Measurements from ENCODE around the gene CMTR2.

Gene CMTR2

DNA sequence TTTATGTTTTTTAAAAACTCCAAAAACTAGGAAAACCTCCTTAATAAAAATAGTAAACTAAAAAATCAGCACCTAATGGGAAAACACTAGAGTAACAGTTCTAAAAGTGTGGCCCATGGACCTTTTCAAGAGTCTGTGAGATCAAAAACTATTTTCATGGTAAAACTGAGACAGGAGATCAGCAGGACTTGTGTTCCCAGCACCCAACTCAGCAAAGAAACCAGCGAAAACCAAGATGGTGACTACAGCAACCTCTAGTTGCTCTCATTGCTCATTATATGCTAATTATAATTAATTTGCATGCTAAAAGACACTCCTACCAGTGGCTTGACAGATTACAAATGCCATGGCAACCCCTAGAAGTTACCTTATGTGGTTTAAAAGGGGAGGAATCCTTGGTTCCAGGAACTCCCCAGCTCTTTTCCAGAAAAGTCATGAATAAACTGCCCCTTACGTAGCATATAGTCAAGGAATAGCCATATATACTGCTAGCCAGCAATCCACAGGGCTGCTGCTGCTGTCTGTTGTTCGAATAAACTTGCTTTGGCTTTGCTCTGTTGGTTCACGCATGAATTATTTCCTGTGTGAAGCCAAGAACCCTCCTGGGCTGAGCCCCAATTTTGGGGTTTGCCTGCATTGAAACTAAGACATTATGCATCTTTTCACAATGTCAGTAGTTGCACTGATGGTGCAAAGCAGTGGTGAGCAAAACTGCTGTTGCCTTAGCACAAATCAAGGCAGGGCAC, 12.4 kb downstream of the CMTR2 start:
- no peak for DNase-seq (ENCODE audit: low read depth in 2 of 2)

DNA sequence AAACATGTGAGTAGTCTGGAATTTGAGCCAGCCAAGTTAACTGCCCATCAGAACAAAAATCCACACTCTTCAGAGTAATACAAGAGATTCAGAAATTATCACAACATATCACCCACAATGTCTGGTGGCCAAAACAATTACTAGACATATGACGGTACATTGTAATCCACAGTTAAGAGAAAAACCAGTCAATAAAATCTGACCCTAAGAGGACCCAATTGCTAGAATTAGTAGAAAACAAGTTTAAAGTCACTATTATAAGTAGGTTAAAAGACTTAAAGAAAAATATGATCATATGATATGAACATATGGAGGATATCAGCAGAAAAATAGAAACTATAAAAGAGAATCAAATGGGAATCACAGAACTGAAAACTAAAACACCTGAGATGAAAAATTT, 15.8 kb downstream of the CMTR2 start:
- no peak for DNase-seq (ENCODE audit: low read depth in 2 of 2)

DNA sequence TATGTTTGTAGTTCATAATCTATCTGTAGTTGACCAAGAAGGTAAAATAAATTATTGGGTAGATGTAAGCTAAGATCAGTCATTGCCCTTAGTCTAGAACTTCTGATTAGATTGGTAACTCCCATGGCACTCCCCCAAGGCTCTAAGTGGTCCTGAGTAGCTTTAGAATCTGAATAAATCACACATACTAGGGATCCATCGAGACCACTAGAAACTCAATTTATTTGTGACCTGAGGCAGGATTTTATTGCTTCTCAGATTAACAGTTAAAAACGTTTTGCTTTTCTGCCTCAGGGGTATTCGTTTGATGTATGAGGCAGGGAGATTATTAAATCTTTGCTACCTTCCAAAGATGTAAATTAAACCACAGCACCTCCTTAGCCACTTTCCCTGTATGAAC, 24.9 kb downstream of the CMTR2 start:
- DNase-seq (ENCODE audit: low read depth in 2 of 2) = no peak

DNA sequence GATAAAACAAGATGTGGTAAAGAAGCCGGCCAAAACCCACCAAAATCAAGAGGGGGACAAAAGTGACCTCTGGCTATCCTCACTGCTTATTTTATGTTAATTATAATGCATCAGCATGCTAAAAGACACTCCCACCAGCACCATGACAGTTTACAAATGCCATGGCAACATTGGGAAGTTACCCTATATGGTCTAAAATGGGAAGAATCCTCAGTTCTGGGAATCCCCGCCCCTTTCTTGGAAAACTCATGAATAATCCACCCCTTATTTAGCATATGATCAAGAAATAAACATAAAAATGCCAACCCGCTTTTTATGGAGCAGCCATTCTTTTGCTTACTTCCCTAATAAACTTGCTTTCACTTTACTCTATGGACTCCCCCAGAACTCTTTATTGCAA, 25.6 kb downstream of the CMTR2 start:
- no peak for DNase-seq (ENCODE audit: low read depth in 2 of 2)

DNA sequence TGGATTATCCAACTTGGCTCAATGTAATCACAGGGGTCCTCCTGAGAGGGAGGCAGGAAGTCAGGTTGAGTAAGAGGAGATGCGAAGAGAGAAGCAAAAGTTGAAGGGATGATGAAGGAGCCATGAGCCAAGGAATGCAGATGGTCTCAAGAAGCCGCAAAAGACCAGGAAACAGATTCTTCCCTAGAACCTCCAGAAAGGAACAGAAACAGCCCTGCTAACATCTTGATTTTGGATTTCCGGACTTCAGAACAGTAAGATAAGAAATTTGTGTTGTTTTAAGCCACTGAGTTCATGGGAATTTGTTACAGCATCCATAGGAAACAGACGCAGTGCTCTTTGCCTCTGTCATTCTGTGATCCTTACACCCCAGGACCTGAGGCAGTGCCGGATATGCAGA, 26.8 kb downstream of the CMTR2 start:
- DNase-seq (ENCODE audit: low read depth in 2 of 2) = no peak

DNA sequence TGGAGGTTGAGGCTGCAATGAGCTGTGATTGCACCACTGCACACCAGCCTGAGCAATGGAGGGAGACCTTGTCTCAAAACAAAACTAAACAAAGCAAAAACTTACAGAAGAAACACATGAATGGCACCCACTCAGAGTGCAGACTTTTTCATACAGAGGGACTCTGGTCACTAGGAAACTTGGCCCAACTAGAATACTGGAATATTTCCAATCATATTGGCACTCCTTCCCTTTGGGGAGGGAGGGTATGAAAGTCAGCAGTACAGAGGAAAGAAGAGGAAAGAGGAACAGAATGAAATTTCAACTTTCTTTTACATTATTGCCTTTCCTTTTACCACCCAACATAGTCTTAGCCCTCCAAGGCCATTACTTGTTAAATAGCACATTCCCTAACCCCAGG, 28.2 kb downstream of the CMTR2 start:
- DNase-seq (ENCODE audit: low read depth in 2 of 2) = no peak

DNA sequence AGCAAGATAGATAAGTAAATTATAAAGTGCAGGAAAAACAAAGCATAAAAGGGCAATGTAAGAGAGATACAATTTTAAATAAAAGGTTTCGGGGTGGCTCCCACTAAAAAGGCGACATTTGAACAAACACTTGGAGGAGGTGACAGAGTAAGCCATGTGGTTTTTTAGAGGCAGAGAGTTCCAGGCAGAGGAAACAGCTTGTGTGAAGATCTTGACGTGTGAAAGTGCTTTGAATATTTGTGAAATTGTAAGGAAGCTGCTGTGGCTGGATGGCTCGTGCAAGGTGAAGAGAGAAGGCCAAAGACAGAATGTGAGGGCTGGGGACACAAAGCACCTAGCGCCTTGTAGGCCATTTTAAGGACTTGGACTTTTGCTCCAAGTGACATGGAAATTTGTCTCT, 30.1 kb downstream of the CMTR2 start:
- DNase-seq (ENCODE audit: low read depth in 2 of 2) = no peak

DNA sequence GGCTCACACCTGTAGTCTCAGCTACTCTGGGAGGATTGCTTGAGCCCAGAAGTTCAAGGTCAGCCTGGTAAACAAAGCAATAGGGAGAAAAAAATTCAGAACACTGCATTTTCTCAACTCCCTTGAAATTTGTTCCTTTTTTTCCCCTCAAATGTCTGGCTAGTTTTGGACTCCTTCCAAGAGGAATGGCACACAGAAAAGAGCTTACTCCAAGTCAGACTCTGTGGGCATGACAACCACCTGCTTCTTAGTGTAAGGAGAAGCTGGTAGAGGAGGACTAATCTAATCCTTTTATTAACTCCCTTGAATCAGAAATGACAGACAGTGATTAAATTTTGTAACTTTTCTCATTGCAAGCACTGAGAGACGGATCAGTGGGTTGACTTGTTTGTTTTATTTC, 30.8 kb downstream of the CMTR2 start:
- no peak for DNase-seq (ENCODE audit: low read depth in 2 of 2)

DNA sequence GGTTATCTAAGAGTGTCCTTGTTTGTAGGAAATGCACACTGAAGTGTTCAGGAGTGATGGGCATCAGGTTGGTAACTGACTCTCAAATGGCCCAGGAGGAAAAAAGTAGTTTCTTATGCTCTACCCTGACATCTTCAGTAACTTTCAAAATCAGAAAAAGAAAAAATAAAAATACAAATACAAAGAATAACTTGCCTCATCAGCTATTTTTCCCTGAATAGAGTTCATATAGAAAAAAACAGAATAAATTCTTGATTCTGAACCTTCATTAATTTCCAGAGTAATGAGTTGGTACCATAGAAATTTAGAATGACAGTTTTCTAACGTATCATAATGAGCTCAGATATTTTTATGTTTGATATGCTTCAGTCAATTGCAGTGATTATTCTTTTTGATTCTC, 31.4 kb downstream of the CMTR2 start:
- no peak for DNase-seq (ENCODE audit: low read depth in 2 of 2)

DNA sequence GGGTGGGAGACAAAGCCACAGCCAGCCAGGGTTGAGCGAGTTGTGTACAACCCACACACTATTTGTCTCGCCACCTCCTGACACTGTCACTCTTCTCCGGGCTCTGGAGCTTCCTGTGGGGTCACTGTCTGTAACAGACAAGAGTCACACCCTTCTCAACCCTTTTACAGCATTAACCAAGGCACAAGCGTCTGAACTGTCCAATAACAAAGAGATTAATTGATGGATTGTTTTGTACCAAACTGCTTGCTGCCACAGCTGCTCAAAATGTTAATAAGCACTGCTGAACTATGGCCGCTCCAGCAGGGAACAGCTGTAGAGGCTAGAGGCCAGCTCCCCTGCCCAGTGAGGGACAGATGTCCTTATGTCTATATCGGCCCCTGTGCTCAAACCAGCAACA, 33.5 kb downstream of the CMTR2 start:
- no peak for DNase-seq (ENCODE audit: low read depth in 2 of 2)

DNA sequence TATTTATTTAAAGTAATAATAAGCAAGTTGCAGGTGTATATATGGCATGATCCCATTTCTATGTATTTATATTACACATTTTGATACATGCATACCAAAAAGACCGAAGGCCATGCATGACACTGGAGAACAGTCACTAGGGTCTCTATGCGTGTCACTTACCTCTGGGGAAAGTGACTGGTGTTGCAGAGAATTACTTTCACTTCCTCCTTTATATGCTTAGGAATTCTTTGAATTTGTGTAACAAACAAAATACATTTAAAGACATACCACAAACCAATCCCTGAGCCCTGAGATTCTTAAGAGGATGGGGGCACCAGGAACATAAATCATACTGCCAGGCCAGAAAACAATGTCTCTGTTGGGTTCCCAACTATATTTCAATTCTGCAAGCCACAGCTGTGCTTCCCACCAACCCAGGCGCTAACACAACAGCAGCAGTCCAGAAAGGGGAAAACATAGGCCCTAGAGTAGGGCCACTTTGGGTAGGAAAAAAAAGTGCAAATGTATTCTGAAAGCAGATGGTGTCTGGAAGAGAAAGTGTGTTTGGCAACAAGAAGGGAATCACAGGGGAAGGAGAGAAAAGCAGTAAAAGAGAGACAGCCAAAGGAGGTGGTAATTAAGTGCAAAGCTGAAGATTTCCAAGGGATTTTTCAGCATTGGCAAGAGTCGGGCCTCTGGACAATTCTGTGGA, 34.2 kb downstream of the CMTR2 start:
- DNase-seq (ENCODE audit: low read depth in 2 of 2) = no peak

DNA sequence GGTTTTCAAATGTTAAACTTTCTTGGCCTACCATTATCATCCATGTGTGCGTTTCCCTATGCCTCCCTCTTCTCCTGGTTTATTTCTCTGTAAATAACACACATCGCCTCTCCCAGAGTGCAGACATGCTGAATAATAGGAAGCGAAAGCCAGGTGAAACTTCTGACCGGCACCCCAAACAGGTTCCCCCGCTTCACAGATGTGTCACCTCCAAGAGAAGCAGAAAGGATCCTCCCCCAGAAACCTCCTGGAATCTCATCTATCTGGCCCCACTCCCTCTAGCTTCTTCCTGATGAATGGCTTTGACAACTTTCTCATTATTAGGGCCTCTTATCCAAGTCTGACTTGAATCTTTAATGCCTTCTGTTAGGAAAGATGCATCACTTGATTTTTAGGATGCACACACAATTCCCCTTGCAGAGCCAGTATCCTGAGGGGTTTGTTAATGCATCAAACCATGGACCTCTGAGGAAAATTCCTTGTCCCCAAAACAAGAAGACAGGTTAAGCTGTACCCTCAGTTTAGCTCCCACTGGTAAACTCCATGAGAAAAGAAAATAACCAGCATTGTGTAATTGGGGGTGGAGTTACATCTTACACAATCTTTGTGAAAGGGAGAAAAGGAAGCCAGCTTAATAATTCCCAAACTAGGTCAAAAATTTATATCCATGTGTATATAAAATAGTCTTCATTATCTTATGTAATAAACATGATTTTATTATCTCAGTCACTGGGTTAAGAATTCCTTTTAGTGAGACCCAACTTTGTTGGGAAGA, 38.6 kb downstream of the CMTR2 start:
- DNase-seq (ENCODE audit: low read depth in 2 of 2) = no peak

DNA sequence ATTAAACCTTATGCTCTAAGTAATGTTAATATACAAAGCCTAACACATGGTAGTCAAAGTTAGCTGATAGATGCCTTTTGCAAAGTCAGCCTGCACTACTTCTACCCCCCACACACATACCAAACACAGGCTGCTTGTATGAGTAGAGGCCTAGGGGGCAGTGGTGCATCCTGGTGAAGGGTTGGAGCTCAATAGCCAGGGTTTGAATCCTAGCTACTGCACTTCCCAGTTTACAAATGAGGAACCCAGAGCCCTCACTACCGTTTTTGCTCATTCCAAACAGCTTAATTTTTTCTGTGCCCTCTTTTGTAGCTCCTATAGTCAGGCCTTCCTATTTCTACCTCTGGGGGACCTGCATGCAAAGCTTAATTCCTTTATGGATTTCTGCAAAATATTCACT, 39.8 kb downstream of the CMTR2 start:
- DNase-seq (ENCODE audit: low read depth in 2 of 2) = no peak

DNA sequence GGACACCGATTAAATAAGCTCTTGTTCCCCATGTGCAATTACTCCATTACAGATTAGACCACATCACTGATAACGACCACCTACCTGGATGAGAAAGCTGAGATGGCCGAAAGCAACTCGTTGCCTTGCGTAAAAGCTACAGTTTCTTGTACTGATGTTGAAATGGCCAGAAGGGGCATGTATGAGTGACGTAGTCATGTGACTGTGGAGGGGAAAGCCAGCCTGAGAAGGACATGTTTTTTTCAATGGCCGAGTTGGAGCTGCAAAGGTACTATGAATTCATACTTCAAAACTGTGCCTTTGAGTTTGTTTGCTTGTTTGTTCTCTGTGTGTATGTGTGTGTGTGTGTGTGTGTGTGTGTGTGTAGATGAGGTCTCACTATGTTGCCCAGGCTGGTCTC, 41.7 kb downstream of the CMTR2 start:
- DNase-seq (ENCODE audit: low read depth in 2 of 2) = no peak

DNA sequence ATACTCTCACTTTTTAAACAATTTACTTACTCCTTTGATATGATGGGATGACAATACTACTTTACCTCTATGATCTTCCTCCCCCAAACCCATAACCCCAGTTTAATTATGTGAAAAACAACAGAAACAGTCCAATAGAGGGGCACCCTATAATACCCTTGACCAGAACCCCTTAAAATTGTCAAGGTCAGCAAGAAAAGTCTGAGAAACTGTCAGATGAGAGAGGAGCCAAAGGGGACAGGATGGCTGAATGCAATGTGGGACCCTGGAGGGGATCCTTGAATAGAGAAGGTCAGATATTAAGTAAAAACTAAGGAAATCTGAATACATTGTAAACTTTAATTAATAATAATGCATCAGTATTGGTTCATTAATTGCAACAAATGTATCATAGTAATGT, 42.9 kb downstream of the CMTR2 start:
- no peak for DNase-seq (ENCODE audit: low read depth in 2 of 2)

DNA sequence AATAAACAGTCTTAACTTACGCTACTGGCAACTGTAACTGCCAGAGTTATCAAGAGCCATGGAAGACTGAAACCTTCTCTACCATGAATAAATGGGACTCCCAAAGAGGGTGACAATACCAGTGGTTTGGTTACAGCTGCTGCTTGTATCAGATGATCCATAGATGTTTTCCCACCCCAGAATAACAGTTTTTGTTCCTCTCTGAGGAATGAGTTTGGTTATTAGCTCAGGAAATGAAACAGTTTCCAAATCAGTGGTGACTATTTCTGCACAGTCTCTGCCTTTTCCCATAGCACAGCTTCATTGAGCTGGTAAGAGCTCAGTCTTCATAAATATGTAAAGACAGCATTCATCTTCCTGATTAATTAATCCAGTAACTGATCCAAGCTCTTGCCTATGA, 44.7 kb downstream of the CMTR2 start:
- DNase-seq (ENCODE audit: low read depth in 2 of 2) = no peak

DNA sequence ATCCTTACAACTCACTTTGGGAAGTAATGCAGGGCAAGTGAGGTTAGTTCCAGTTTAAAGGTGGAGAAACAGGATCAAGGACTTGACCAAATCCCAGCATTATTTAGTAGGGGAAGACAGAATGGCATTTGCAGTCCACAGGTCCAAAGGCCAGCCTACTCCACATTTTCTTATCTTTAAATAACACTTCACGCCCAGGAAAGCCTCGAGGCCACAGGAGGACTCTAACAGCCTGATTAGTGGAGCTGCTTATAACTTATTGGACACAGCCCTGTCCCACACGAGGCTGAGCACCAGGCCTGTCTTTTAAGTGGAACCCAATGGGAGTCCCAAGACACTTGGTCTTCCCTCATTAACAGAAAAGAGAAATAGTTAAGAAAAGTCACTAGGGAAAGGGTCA, 46.6 kb downstream of the CMTR2 start:
- no peak for DNase-seq (ENCODE audit: low read depth in 2 of 2)

DNA sequence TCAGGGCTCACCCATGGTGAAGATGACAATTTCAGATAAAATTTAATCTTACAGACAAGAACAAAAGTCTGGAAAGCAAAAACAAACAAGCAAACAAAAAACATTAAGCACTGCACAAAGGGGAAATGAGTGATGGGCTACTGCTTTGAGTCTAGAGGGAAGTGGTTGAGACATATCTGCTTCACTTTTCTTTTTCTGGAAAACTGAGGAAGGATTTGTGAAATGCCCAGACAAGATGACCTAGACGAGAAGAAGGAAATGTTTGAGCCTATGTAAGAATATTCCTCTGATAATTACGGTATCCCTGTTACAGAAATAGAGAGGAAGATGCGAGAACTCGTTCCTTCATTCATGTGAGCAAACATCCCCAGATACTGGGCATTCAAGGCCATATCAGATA, 47.2 kb downstream of the CMTR2 start:
- DNase-seq (ENCODE audit: low read depth in 2 of 2) = no peak

Data from stimulated activated CD4-positive, alpha-beta T cell treated with anti-CD3 and anti-CD28 coated beads, Interleukin-4, amount 100 ng/mL, for 48 hours (primary cell).